GM12864 (cell line): Measurements from ENCODE around the gene PTPRD.

Source experiments
- DNase-seq: peaks from one replicate; pipeline ENCODE4 v3.0.0-alpha.2; 2011; ENCODE audit warnings: low read depth
- H3K4me3 ChIP-seq: 2 replicates; pipeline ENCODE4 v1.5.1; 2011; ENCODE audit warnings: mild to moderate bottlenecking, low read depth, low read length, control low read depth
- TF ChIP-seq, protein P1 (sequence below): IDR thresholded peaks from 2 replicates; pipeline ENCODE4 v1.5.1; 2011; ENCODE audit warnings: low read depth, mild to moderate bottlenecking, moderate library complexity, low read length, control low read depth, inconsistent platforms; ENCODE audit errors: missing control alignments

PTPRD gene

GRCh38 chr9:8392866-8393265 is 2219.9 kb downstream of the PTPRD start:
- no peak for DNase-seq
- TF ChIP-seq, protein P1, sequence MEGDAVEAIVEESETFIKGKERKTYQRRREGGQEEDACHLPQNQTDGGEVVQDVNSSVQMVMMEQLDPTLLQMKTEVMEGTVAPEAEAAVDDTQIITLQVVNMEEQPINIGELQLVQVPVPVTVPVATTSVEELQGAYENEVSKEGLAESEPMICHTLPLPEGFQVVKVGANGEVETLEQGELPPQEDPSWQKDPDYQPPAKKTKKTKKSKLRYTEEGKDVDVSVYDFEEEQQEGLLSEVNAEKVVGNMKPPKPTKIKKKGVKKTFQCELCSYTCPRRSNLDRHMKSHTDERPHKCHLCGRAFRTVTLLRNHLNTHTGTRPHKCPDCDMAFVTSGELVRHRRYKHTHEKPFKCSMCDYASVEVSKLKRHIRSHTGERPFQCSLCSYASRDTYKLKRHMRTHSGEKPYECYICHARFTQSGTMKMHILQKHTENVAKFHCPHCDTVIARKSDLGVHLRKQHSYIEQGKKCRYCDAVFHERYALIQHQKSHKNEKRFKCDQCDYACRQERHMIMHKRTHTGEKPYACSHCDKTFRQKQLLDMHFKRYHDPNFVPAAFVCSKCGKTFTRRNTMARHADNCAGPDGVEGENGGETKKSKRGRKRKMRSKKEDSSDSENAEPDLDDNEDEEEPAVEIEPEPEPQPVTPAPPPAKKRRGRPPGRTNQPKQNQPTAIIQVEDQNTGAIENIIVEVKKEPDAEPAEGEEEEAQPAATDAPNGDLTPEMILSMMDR: no peak
- H3K4me3 ChIP-seq: no peak overlapping the region

- no peak overlapping the region for H3K4me3 ChIP-seq
- TF ChIP-seq, protein P1: no peak
- no peak for DNase-seq
Observed at GRCh38 chr9:8391566-8391965, 2221.2 kb downstream of the PTPRD start.

- no peak for DNase-seq
- H3K4me3 ChIP-seq: no peak overlapping the region
- TF ChIP-seq, protein P1: no peak
Observed at GRCh38 chr9:8391132-8391531, 2221.7 kb downstream of the PTPRD start.

DNA sequence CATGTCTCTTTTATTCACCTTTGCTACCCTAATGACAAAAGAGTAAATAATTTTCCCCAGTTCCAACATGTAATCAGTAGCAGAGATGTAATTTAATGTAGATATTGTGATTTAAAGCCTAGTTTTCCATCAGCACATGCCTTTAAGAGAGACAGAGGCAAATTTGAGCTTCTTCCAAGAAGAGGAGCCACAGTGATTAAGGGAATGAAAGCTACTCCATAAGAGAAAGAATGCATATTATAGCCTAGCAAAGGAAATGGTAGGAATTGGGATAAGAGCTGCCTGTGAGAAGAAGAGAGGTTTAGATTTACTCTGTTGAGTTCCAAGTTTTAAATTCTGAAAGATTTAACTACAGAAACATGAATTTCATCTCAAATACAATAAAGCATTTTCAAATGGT is 2222.2 kb downstream of the PTPRD start:
- TF ChIP-seq, protein P1: no peak
- no peak overlapping the region for H3K4me3 ChIP-seq
- DNase-seq: no peak

GRCh38 chr9:8389531-8389930 is 2223.3 kb downstream of the PTPRD start:
- H3K4me3 ChIP-seq: no peak overlapping the region
- no peak for DNase-seq
- TF ChIP-seq, protein P1: no peak

DNA sequence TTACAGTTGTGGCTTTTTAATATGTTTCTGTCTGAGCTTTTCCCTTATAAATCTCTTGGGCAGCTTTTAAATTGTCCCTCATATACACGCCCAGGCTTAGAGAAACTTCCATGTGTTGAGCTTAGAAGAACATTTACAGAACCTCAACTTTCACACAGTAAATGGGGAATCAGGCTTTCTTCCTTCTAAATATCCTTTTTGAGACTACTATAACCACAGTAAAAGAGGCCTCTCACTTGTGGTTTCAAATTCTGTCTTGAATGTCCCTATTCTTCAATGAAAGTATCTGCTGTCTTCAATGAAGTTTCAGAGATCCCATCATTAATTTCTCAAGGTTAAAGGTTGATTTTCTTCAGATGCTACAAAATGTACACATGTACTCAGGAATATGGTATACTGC is 2224.7 kb downstream of the PTPRD start:
- no peak overlapping the region for H3K4me3 ChIP-seq
- no peak for DNase-seq
- TF ChIP-seq, protein P1: no peak

GRCh38 chr9:8384091-8384490 is 2228.7 kb downstream of the PTPRD start:
- DNase-seq: no peak
- TF ChIP-seq, protein P1: no peak
- no peak overlapping the region for H3K4me3 ChIP-seq
